ENCODE results near the gene RAB25.

GRCh38 chr1:156101880-156102279 lies 40.9 kb downstream of the RAB25 start:
- TF ChIP-seq CTCF (conservative IDR thresholded peaks at IDR 0.05) (no peak), ZFX (IDR thresholded peaks at IDR 0.05) (no peak)

Measured in C4-2B (cell line).